Tibial nerve (tissue), 4 donors: Measurements from ENCODE around the gene ADIPOR2.

Source experiments
- EP300 ChIP-seq, 2 donors: sonication (generic); formaldehyde crosslinking; IDR thresholded peaks; one replicate each; pipeline ENCODE4 v1.6.1; 2017; ENCODE audit warnings: antibody characterized with exemption in 2 of 2, mild to moderate bottlenecking in 1 of 2
- POLR2A ChIP-seq, 2 donors: fragments of 450-650 bp; IDR thresholded peaks; one replicate each; pipeline ENCODE4 v1.6.1; 2017; ENCODE audit warnings: antibody characterized with exemption in 2 of 2, mild to moderate bottlenecking in 2 of 2, moderate library complexity in 2 of 2
- TF ChIP-seq, protein P1 (sequence below), 5 experiments: fragments of 200-600 bp in 3 of 5; fragments of 450-650 bp in 2 of 5; sonication (generic) in 3 of 5; IDR thresholded peaks; one replicate each; pipeline ENCODE4 v1.5.1; 2016 to 2019; ENCODE audit warnings: antibody characterized with exemption in 5 of 5, mild to moderate bottlenecking in 3 of 5, moderate library complexity in 2 of 5

DNA sequence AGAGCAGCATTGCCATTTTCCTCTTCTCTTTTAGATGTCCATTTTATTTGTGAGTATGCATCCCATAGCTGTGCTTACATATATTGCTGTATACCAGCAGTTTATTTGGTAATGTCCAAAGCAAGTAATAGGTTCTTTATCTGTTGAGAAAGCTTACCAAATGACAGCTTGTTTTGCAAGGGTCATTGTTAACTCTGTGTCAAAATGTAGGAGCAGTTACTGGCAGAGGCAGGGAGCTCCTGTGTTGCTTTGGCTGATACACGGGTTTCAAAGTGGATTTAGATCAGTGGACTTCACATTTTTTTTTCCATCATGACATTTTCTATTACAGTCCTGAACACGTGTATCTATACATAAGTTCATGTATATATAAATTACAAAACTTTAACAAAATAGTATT lies 91.3 kb downstream of the ADIPOR2 start:
- TF ChIP-seq, protein P1, sequence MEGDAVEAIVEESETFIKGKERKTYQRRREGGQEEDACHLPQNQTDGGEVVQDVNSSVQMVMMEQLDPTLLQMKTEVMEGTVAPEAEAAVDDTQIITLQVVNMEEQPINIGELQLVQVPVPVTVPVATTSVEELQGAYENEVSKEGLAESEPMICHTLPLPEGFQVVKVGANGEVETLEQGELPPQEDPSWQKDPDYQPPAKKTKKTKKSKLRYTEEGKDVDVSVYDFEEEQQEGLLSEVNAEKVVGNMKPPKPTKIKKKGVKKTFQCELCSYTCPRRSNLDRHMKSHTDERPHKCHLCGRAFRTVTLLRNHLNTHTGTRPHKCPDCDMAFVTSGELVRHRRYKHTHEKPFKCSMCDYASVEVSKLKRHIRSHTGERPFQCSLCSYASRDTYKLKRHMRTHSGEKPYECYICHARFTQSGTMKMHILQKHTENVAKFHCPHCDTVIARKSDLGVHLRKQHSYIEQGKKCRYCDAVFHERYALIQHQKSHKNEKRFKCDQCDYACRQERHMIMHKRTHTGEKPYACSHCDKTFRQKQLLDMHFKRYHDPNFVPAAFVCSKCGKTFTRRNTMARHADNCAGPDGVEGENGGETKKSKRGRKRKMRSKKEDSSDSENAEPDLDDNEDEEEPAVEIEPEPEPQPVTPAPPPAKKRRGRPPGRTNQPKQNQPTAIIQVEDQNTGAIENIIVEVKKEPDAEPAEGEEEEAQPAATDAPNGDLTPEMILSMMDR (IDR thresholded peaks at IDR 0.05) = no peak
- no peak for TF ChIP-seq POLR2A (IDR thresholded peaks at IDR 0.05)
- no peak for TF ChIP-seq EP300 (IDR thresholded peaks at IDR 0.05)
